Activated T-cell treated with anti-CD3 and anti-CD28 coated beads, Interleukin-2, amount 50 U/mL, for 1 hour (primary cell): ENCODE results near the gene BANK1.

ENCODE experiments used
- DNase-seq: peaks from one replicate; pipeline ENCODE4 v3.0.0-alpha.2; 2020

BANK1 gene, protein sequence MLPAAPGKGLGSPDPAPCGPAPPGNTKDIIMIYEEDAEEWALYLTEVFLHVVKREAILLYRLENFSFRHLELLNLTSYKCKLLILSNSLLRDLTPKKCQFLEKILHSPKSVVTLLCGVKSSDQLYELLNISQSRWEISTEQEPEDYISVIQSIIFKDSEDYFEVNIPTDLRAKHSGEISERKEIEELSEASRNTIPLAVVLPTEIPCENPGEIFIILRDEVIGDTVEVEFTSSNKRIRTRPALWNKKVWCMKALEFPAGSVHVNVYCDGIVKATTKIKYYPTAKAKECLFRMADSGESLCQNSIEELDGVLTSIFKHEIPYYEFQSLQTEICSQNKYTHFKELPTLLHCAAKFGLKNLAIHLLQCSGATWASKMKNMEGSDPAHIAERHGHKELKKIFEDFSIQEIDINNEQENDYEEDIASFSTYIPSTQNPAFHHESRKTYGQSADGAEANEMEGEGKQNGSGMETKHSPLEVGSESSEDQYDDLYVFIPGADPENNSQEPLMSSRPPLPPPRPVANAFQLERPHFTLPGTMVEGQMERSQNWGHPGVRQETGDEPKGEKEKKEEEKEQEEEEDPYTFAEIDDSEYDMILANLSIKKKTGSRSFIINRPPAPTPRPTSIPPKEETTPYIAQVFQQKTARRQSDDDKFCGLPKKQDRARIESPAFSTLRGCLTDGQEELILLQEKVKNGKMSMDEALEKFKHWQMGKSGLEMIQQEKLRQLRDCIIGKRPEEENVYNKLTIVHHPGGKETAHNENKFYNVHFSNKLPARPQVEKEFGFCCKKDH

DNA sequence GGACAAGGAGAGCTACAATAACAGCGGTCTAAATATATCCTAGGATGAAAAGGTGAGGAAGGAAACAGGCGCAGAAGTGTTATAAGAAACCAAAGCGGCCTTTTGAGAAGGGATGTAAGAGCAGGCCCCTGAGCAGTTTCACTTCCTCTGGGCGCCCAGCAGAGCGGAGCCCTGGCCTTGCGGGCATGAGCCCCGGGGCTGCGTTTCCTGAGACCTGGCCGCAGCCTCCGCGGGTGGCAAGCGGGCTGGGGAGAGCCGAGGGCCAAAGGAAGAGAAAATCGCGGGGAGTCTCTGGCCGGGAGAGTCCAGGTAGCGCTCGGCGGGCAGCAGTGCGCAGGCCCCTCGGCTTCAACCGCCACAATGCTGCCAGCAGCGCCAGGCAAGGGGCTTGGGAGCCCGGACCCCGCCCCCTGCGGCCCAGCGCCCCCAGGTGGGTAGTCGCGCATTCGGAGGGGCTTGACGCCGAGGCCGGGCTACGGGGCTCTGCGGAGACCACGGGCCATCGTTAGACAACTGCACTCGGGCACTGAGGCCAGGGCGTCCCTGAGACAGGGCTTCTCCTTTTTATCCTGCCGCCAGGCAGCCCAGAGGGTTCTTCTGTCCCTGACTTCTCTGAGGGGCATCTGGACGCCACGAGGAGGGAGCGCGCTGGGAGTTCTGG is at the start of gene BANK1:
Gene BANK1 (plus strand): TSS at position 210 of the 661 bp plus-strand sequence. CDS start 151 bp downstream, at position 361.
- DNase-seq = peak; percentile 30

DNA sequence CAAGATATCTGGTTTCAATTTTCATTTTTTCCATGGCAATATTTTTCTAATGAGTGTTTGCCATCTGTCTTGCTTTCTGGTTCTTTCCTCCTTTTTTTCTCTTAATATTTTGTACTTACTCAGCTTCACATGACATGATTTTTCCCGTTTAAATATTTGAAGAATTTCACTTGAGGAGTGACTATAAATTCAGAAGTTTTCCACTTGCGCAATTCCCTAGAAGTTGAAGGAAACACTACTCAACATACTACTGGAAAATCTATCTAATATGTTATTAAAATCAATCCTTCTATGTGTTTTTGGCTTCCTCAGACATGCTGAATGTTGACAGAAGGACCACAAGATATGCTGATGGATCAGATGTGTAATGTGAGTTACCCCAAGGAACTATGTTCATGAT is 36.8 kb upstream of the BANK1 start:
- DNase-seq = no peak

DNA sequence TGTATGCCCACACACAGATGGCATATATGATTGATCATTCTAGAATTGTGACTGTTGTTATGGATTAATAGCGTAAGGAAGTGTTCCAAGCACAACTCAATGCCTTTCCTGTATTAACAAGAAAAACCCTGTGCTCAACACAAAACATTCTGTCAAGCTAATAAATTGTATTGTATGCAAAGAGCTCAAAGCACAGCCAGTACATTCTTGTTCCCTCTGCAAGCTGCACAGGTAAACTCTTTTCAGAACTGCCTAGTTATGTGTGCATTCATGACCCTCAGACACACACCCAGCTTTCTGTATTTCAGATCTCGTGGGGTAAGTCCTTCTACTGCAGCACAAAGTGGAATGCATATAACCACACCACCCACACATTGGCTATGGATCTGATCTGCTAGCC is 34.3 kb upstream of the BANK1 start:
- DNase-seq = no peak

DNA sequence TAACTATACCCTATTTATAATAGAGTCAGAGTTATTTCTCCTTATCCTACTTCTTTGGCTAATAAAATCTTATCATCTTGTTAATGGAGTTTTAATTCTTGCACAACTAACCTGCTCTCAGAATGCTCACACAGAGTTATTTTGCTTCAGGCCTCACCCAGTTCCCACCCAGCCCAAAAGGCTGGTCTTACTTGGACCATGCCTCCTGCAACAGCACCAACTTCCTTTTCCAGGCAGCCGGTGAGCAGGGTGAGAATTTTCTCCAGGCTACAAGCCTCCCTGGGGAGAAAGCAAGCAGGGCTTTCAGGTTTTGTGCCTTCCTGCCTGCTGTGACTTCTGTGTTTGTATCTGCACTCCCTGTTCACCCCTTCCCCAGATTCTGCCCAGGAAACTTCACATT is 29.1 kb upstream of the BANK1 start:
- DNase-seq = no peak

DNA sequence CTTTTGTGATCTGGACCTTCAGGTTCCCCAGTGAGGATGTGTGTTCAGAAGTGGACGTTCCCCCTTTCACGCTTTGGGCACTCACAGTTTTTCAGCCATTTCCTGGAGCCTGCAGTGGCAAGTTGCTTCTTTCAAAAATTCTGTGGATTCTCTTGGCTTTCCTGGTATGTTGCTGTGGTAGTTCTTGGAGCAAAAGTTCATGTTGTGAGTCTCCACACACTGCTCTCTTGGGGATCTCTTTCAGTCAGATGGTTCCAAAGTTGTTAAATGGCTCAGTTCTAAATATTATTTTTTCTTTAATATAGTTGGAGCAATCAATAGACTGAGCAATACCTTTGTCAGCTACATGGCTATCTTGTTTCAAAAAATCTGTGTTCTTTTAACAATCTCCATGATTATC is 28.5 kb upstream of the BANK1 start:
- DNase-seq = no peak

DNA sequence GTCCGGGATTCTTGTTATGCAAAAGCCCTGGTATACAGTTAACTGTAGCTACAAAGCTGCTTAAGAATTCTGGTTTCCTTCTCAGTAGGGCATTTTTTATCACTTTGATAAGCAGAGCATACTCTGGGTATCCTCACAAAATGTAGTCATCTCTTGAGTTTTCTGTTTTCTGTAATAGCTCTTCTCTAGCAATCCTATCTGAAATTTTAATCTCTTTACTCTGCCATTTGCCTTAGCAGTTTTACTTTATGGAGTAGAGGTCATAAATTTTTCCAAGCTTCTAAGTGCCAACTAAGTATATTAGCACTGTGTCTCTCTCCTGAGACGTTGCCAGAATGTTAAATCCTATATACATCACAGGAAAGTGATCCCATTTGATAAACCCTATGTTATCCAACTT is 28.0 kb upstream of the BANK1 start:
- no peak for DNase-seq

DNA sequence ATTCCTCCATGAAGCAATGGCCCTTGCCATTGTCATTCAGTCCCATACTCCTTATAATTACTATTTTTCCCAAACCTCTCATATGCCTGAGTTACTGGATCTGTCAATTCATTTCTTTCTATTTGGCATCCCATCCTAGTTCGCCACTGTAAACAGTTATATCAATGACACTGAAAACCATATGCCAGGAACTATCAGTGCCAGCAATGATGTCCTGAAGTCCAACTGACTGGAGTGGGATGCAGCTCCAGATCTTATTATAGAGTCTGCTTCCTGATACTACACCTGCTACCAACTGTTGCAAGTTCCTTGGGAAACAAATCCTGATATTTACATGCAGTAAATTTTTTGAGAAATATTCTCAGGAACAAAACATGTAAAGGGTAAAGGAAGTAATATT is 27.0 kb upstream of the BANK1 start:
- no peak for DNase-seq

DNA sequence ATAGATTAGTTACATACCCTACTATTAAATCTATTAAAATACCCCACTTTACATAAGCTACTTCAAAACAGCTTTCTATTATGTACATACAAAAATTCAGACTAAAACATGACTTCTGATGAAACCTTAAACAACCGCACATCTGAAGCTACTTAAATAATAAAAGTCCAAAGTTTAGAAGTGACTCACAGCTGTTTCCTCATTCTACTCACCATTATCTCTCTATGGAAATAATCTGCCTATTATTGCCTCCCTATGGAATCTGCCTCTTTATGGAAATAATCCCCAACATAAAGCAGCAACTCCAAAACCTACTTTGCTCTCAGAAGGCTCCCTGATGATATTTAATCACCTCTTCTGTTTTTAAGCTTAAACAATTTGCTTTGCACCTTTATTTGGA is 15.7 kb upstream of the BANK1 start:
- no peak for DNase-seq

DNA sequence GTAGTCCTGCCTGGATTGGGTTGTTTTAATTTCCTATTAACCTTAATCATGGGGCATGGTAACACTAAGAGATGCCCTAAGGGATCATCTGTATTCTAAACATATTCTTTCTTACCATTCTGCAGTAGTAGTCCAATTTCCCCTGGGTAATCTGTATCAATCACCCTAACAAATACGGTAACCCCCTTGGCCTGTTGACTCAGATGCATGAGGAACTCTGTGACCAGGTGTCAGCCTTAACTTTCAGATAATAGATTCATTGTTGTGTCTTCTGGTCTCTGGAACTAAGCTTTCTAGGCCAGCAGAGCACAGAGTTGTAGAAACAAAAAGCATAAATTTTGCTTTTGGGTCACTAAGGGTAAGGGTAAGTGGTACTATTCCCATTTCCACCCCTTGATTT is 13.1 kb upstream of the BANK1 start:
- DNase-seq = no peak

DNA sequence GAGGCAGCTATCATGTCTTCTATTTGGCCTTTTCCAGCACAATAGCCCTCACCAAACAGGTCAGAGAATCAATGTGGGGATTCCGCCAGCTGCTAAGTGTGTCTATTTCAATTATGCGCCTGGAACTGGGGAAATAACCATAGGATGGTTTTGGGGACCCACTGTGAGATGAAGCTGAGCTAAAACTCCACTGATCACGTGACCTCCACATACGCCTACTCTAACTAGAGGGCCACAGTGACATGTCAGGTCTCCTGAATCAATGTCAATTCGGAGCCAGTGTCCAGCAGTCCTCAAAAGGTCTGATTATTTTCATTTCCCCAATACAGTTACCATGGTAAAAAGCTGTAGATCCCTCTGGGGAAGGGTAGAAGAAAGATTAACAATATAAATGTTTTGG is 10.2 kb upstream of the BANK1 start:
- DNase-seq = no peak

DNA sequence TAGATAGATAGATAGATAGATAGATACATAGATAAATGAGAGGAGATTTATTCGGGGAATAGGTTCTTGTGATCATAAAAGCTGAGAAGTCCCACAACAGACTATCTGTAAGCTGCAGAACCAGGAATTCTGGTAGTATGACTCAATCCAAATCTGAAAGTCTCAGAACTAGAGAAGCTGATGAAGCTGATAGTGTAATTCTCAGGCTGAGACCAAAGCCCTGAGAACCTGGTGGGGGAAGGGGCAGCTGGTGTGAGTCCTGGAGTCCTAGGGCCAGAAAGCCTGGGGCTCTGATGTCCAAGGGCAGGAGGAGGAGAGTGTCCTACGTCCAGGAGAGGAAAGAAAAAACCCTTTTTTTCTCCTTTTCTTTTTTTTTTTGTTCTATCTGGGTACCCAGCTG is 8.0 kb upstream of the BANK1 start:
- DNase-seq = no peak

DNA sequence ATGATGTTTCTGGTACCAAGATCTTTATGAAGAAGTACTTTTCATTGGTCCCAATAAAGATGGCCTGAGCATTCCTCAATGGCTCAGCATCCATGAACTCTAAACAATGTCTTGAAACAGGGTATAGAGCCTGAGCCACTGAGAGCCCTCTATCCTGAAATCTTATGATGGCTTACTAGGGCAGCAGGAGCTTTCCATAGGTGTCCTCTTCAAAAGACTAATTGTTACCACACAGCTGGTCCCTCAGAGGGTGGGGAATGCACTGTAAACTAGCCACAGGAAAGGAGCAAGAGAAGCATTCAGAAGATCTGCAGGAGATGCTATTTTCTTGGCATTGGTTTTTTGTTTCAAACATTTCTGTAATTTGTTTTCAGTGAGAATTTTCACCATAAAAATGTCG is 5.6 kb upstream of the BANK1 start:
- no peak for DNase-seq

DNA sequence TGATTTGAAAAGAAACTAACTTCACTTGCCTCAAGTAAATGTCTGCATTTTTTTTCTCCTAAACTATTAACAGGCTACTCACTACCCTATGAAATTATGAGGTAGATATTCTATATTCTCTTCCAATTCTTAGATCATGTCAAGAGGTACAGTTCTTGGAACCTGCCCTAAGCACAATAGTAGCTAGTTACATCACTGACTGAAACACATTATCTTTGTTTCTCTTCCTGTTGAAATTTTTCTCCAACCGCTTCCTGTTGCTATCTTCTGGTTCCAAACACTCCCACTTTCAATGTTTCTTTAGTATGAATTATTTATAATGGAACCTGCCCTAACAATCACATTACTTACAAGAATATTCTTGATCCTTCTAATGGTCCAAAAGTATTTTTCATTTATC is 5.0 kb upstream of the BANK1 start:
- no peak for DNase-seq

DNA sequence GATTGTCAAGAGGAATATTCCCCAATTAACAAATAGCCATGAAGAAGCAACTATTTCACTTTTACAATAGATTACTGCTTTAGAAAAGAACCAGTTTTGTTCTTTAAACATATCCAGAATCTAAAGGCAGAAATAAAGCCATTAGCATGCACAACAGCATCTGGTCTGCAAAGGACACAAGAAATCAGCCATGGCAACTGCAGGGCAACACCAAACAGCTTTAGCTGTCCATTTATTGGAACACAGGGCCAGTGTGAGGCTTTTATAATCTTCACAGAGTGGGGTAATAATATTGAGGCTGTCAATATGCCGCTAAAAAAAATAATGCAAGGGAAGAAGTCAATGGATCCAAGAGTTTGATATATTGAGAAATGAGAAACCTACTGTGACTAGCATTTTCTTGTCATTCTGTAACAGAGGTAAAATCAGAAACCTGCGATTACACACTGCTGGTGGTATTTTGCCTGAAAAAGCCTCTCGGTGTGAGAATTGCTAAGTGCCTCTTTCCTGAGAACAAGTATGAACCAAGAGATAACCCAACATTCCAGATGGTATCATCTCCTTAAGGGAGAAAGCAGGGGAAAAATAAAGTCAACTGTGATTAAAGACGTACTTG is 2.7 kb upstream of the BANK1 start:
- DNase-seq = no peak

DNA sequence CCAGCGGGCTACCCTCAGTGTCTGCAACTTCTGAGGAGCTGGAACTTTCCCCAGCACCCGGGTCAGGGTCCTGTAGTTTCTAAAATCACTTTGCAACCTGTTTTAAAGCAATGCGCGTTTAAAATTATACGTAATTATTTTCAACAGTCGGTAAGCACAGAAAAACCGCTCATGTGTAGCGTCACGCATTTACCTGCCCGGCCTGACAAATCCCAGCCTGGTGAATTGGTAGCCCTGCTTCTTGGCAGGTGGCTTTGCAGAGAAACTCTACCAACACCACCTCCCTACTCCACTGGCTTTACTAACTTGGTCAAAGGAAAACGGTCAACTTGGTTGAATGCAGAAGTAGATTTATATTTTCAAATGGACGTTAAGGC is 640 bp downstream of the BANK1 start:
- no peak for DNase-seq

DNA sequence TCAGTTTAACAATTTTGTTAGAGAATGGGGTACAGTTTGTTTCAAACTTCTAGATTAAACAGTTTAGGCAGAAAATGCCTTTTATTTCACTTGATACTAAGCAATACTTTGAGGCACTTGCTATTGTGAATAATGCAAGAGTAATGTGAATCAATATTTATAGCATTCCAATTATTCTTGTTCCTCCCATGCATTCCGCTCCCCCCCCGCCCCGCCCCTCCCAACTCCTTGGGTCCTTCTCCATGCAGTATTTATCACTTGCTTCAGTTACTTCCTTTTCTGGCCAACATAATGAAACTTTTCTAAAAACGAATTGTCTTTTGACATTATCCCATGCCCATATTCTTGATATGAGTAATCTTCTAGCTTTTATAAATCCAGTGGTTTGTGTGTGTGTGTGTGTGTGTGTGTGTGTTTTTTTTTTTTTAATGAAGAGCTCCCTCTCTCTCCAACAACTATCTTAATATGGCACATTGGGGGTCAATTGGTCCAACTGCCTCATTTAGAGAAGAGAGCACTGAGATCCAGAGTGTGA is 1.6 kb downstream of the BANK1 start:
- no peak for DNase-seq

DNA sequence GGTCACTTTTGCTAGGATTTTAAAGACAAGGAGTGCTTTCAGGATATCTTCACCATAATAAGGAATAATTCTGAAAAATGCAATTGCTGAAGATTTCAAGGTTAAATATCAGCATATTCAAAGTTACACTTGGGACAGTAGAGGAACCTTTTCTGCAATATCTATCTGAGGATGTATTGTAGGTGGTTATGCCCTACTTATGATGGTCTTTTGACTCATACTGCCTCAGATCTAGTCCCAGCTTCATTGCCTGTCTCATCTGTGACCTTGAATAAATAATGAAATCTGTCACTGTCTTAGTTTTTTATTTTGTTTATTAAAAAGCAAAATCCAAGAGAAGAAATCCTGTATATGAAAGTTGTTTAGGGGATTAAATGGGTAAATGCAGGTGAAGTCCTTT is 2.9 kb downstream of the BANK1 start:
- DNase-seq = no peak

DNA sequence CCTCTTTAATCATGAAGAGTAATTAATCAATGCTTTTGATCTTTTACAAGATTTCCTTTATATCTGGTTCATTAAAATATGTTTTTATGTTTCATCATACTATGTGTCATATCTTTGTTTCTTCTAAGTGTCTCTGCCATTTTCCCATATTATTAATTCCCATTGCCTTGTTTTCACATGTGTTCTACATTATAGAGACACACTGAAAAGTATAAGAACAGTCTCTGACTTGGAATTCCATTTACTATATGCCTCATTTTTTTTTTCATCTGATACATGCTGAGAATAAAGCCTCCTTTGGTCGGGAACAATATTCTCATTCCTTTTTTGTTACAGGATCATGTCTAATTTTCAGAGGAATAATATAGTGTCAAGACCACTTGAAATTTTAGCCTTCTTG is 4.3 kb downstream of the BANK1 start:
- DNase-seq = no peak

DNA sequence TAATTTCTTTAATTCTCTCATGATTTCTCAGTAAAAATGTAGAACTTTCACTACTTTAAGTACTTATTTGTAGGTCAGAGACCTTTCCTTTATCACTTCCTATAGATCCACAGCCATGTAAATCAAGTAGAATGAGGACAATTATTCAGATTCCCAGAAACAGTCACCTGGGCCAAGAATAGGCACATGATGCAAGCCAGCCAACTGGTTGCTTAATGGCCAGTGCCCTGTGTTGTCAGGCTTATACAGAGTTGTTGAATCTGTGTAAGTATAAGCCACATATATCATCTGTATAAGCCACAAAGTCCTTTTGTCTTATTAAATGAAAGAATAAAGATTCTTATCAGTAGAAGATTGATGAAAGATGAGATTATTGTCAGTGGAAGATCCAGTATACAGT is 5.2 kb downstream of the BANK1 start:
- no peak for DNase-seq

DNA sequence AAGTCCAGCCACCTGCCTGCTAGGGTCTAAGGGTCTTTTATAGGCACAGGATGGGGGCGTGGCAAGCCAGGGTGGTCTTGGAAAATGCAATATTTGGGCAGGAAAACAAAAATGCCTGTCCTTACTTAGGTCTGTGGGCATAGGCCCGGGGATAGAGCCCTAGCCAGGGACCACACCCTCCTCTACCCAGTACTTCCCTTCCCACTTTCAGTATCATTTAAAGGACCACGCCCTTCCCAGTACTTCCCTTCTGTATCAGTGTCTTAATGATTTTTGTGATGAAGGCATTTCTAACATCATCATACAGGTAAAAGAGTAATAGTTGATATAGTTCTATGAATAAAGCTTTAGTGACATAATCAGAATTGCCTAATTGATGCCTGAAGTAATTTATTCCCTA is 11.4 kb downstream of the BANK1 start:
- DNase-seq = no peak

DNA sequence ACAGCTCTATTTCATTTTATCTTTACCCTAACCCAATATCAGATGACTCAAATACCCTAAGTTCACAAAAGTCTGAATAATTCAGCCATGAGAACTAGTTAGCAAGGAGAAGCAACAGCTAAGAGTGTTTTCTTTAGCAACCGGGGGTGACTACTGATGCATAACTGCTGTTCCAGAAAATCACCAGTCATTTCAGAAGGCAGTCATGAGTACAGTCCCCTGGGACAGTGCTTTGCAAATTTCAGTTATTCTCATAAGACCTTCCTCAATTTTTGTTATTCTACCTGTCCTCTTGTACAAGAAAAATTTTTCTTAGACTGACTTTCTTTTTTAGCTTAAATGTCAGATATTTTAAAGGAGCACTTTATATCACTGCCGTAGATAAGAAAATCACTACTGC is 16.4 kb downstream of the BANK1 start:
- no peak for DNase-seq

DNA sequence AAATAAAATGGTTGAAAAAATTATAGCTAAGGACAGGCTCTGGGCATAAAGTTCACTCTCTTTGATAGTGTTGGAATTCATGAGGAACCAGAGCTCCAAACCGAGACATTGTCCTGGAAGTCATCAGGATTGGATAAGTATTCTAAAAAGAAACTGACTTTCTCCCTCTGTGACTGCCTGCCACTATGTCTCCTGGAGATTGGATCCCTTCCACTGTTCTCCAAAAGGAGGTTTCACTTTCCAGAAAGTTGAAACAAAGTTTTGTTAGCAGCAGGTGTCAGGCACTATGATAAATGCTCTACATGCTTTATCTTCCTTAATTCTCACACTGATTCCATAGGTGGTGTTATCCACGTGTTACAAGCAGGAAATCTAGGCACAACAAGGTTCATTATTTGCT is 16.8 kb downstream of the BANK1 start:
- DNase-seq = no peak

DNA sequence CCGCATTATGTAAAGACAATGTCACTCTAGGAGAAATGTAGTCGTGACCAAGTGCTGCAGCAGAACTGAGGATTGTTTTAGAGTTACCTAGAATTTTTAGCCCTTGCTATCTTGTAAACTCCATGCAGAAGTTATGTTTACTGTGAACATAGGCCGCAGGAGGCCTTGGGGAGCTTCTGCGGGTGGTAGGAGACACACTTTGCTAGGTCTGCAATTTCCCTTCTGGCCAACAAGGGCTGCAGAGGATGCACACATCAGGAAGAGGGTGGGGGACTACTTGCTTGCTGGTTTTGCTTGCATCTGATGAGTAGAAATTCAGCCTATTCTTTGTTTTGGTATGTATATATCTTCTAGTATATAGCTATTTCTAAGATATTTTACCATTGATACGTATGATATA is 23.1 kb downstream of the BANK1 start:
- DNase-seq = no peak
